Prostate gland (tissue), 2 donors: Measurements from ENCODE around the gene ADAT3. TPM values are rescaled to one million over a fixed set of nuclear protein-coding genes. Genes with fewer than 3 reads are reported as not detected.
"Not testable (repeated sequence)": the region's sequence is repeated elsewhere in the genome, so short reads cannot be mapped to it uniquely, and the experiment has no call there.

Experiments
- DNase-seq: peaks from one replicate; pipeline ENCODE4 v3.0.0-alpha.2; 2019; ENCODE audit warnings: low spot score
- H3K27ac ChIP-seq, 2 donors: fragments of 200-600 bp; sonication (generic); 2 replicates each; pipeline ENCODE4 v1.5.1; 2017 to 2019
- H3K27me3 ChIP-seq: fragments of 200-600 bp; sonication (generic); replicated peaks from 2 replicates; pipeline ENCODE4 v1.5.1; 2019; ENCODE audit not compliant: insufficient read depth
- H3K36me3 ChIP-seq, 2 donors: fragments of 200-600 bp; sonication (generic); 1 replicate in 1 of 2; 2 replicates in 1 of 2; pipeline versions ENCODE4 v1.5.1 to v1.8.1; 2017 to 2019
- H3K4me1 ChIP-seq: fragments of 200-600 bp; sonication (generic); replicated peaks from 2 replicates; pipeline ENCODE4 v1.5.1; 2019
- H3K4me3 ChIP-seq, 2 donors: fragments of 200-600 bp; sonication (generic); 2 replicates each; pipeline ENCODE4 v1.5.1; 2017 to 2019
- H3K9me3 ChIP-seq: fragments of 200-600 bp; sonication (generic); 2 replicates; pipeline ENCODE4 v1.5.1; 2017
- POLR2A ChIP-seq: fragments of 450-650 bp; IDR thresholded peaks from one replicate; pipeline ENCODE4 v1.6.1; 2016; ENCODE audit warnings: antibody characterized with exemption, mild to moderate bottlenecking
- POLR2AphosphoS5 ChIP-seq: sonication (generic); formaldehyde crosslinking; IDR thresholded peaks from one replicate; pipeline ENCODE4 v1.6.1; 2017; ENCODE audit warnings: antibody characterized with exemption
- WGBS: methylation state at CpG from one replicate; pipeline ENCODE4 v1.1.5; 2018; 5-methylcytosine and 5-hydroxymethylcytosine counted together
- intact Hi-C: fragments of 100-400 bp; cut with DNase I; formaldehyde crosslinking; loops from one replicate; pipeline ENCODE4 v1.14.2; 2022
- total RNA-seq, 2 donors: library from RNA; depleted of rRNA; stranded (reverse); fragments of >200 nt; gene quantifications; one replicate each; pipeline ENCODE4 v1.1.0, GENCODE V29; 2016
- TF ChIP-seq, protein P1 (sequence below), 4 experiments: fragments of 200-600 bp in 2 of 4; fragments of 450-650 bp in 2 of 4; sonication (generic) in 2 of 4; IDR thresholded peaks; 1 replicate in 3 of 4; 2 replicates in 1 of 4; pipeline ENCODE4 v1.5.1; 2016 to 2019; ENCODE audit warnings: antibody characterized with exemption in 4 of 4, mild to moderate bottlenecking in 2 of 4, moderate library complexity in 2 of 4

The ADAT3 gene
- total RNA-seq, 2 donors from 2014 or later: 17.3 to 25.1 TPM

- TF ChIP-seq POLR2A: no peak
- no peak for TF ChIP-seq POLR2AphosphoS5
- TF ChIP-seq, protein P1, sequence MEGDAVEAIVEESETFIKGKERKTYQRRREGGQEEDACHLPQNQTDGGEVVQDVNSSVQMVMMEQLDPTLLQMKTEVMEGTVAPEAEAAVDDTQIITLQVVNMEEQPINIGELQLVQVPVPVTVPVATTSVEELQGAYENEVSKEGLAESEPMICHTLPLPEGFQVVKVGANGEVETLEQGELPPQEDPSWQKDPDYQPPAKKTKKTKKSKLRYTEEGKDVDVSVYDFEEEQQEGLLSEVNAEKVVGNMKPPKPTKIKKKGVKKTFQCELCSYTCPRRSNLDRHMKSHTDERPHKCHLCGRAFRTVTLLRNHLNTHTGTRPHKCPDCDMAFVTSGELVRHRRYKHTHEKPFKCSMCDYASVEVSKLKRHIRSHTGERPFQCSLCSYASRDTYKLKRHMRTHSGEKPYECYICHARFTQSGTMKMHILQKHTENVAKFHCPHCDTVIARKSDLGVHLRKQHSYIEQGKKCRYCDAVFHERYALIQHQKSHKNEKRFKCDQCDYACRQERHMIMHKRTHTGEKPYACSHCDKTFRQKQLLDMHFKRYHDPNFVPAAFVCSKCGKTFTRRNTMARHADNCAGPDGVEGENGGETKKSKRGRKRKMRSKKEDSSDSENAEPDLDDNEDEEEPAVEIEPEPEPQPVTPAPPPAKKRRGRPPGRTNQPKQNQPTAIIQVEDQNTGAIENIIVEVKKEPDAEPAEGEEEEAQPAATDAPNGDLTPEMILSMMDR (IDR thresholded peaks at IDR 0.05): no peak
- intact Hi-C loops: no loop called here
- Histone ChIP-seq H3K4me1 (peaks cover 17% of the 10 kb centered on the region), H3K27me3 (no peaks in the 10 kb centered on the region), H3K9me3 (no peaks in the 10 kb centered on the region), H3K27ac (peak overlapping the region; percentile 67 to 80), H3K36me3 (no peaks in the 10 kb centered on the region), H3K4me3 (peak overlapping the region; percentile 53 to 86)
- DNase-seq: no peak
- WGBS: under 1% methylated on average over 56 of the region's 56 CpGs
These were observed 20.4 kb upstream of the ADAT3 start for GRCh38 chr19:1884719-1885334.

- H3K9me3 ChIP-seq, H3K27me3 ChIP-seq, intact Hi-C loops, H3K36me3 ChIP-seq: not testable (repeated sequence)
- Histone ChIP-seq H3K4me1 (peaks cover 17% of the 10 kb centered on the region), H3K4me3 (peak within 1 kb of the TSS; percentile 53 to 86), H3K27ac (peak within 1 kb of the TSS; percentile 67 to 80)
- WGBS: 22% methylated on average over 44 of the region's 46 CpGs
- DNase-seq: peak; percentile 93
- TF ChIP-seq POLR2AphosphoS5 (peak; percentile 95), POLR2A (peak; percentile 87)
These were observed 19.6 kb upstream of the ADAT3 start, which contains the start of gene ABHD17A for GRCh38 chr19:1885398-1886119. TSS of gene ABHD17A (minus strand) at chr19:1885496. CDS start at chr19:1881566, 3,930 bp downstream.

GRCh38 chr19:1886360-1886759, 18.8 kb upstream of the ADAT3 start:
- not testable (repeated sequence) for H3K27ac ChIP-seq

GRCh38 chr19:1888385-1888784, 16.8 kb upstream of the ADAT3 start:
- H3K27ac ChIP-seq: no peak overlapping the region
- no peak overlapping the region for H3K4me3 ChIP-seq
- H3K4me1 ChIP-seq: peaks cover 7% of the 10 kb centered on the region
- no peaks in the 10 kb centered on the region for H3K9me3 ChIP-seq
- DNase-seq: no peak
- intact Hi-C loops: no loop called here
- H3K27me3 ChIP-seq: no peaks in the 10 kb centered on the region
- no peaks in the 10 kb centered on the region for H3K36me3 ChIP-seq
- 80% methylated on average over 5 of the region's 5 CpGs for WGBS
- TF ChIP-seq, protein P1 (IDR thresholded peaks at IDR 0.05): no peak
- TF ChIP-seq POLR2A: no peak
- no peak for TF ChIP-seq POLR2AphosphoS5

More at GRCh38 chr19:1886360-1886759, 18.8 kb upstream of the ADAT3 start:
- 95% methylated on average over 15 of the region's 15 CpGs for WGBS
- DNase-seq, H3K9me3 ChIP-seq, H3K4me3 ChIP-seq, intact Hi-C loops, H3K36me3 ChIP-seq, H3K27me3 ChIP-seq: not testable (repeated sequence)
- peaks cover 17% of the 10 kb centered on the region for H3K4me1 ChIP-seq

GRCh38 chr19:1889907-1890306, 15.3 kb upstream of the ADAT3 start:
- H3K4me3 ChIP-seq: no peak overlapping the region
- no peak overlapping the region for H3K27ac ChIP-seq
- DNase-seq: no peak
- H3K27me3 ChIP-seq: no peaks in the 10 kb centered on the region
- intact Hi-C loops: no loop called here
- TF ChIP-seq, protein P1 (IDR thresholded peaks at IDR 0.05): no peak
- TF ChIP-seq POLR2AphosphoS5 (no peak), POLR2A (no peak)
- no peaks in the 10 kb centered on the region for H3K4me1 ChIP-seq
- 100% methylated on average over 1 of the region's 1 CpG for WGBS
- no peaks in the 10 kb centered on the region for H3K9me3 ChIP-seq
- H3K36me3 ChIP-seq: no peaks in the 10 kb centered on the region
